Muscle layer of duodenum (tissue), 2 donors: ENCODE measurements around the gene P3H2.
"Not testable (repeated sequence)": the region's sequence is repeated elsewhere in the genome, so short reads cannot be mapped to it uniquely, and the experiment has no call there.

ENCODE experiments used
- H3K27ac ChIP-seq: one replicate; pipeline ENCODE4 v1.7.0; 2013; ENCODE audit warnings: mild to moderate bottlenecking, low read length
- H3K27me3 ChIP-seq: one replicate; pipeline ENCODE4 v1.7.0; 2013; ENCODE audit warnings: low read depth, mild to moderate bottlenecking, control low read depth, low read length
- H3K36me3 ChIP-seq, 2 donors: one replicate each; pipeline ENCODE4 v1.7.0; 2013; ENCODE audit warnings: low read length in 2 of 2, control low read depth in 1 of 2, mild to moderate bottlenecking in 1 of 2; ENCODE audit not compliant: insufficient read depth in 2 of 2, control insufficient read depth in 1 of 2
- H3K4me1 ChIP-seq, 2 donors: one replicate each; pipeline ENCODE4 v1.7.0; 2013; ENCODE audit warnings: low read length in 2 of 2, mild to moderate bottlenecking in 2 of 2, control low read depth in 1 of 2, moderate library complexity in 1 of 2; ENCODE audit not compliant: insufficient read depth in 2 of 2, control insufficient read depth in 1 of 2
- H3K4me3 ChIP-seq, 2 donors: one replicate each; pipeline ENCODE4 v1.7.0; 2013; ENCODE audit warnings: low read length in 2 of 2, low read depth in 1 of 2, mild to moderate bottlenecking in 1 of 2
- H3K9me3 ChIP-seq, 2 donors: one replicate each; pipeline ENCODE4 v1.7.0; 2013; ENCODE audit warnings: low read length in 2 of 2, control low read depth in 1 of 2, mild to moderate bottlenecking in 1 of 2; ENCODE audit not compliant: control insufficient read depth in 1 of 2
- donor health status: healthy.

P3H2 gene

GRCh38 chr3:189974359-189974758 lies 146.3 kb downstream of the P3H2 start:
- Histone ChIP-seq H3K9me3 (no peaks in the 10 kb centered on the region), H3K27me3 (no peaks in the 10 kb centered on the region), H3K36me3 (peaks cover 0 to 17% of the 10 kb centered on the region in 2 donors), H3K4me3 (no peak overlapping the region), H3K27ac (no peak overlapping the region), H3K4me1 (peaks cover 0 to 5% of the 10 kb centered on the region in 2 donors)

- Histone ChIP-seq H3K4me3 (no peak overlapping the region), H3K36me3 (peaks cover 0 to 29% of the 10 kb centered on the region in 2 donors), H3K4me1 (peaks cover 0 to 6% of the 10 kb centered on the region in 2 donors), H3K27ac (no peak overlapping the region), H3K27me3 (no peaks in the 10 kb centered on the region), H3K9me3 (no peaks in the 10 kb centered on the region)
Observed at GRCh38 chr3:189967254-189967865, 153.3 kb downstream of the P3H2 start.

- H3K27ac ChIP-seq: no peak overlapping the region
- H3K4me1 ChIP-seq: peaks cover 0 to 6% of the 10 kb centered on the region in 2 donors
- no peak overlapping the region for H3K4me3 ChIP-seq
- no peaks in the 10 kb centered on the region for H3K27me3 ChIP-seq
- no peaks in the 10 kb centered on the region for H3K9me3 ChIP-seq
- H3K36me3 ChIP-seq: peaks cover 0 to 24% of the 10 kb centered on the region in 2 donors
Observed at GRCh38 chr3:189966843-189967242, 153.9 kb downstream of the P3H2 start.

DNA sequence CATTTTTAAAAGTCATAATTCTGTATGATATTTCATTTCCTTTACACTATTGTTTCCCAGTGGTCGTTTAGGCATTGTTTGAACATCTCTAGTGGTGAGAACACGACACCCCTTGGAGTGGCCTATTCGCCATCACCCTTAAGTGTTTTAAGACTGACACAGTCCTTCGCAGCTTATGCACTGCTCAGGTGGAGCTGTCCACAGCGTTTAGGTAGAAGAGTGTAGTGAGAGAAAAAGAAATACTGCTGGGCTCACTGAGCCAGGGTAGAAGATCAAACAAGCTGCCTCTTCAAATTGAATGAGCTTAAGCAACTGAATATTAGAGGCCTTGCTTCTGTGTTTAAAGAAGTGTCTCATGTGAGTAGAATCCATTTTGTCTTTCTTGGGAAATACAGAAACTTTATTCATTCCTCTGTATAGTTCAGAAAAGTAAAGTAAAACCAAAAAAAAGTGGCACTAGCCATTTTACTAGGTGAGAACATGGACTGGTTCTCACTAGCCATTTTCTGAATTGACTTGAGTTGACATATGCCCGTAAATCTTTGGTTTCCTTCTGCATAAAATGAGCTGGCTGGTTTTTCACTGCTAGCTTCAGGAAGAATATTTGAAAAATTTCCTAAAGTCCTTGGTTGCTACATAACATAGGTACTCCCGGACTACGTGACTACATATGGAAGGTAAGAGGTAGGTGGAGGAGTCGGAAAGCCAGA lies 155.9 kb downstream of the P3H2 start:
- H3K4me1 ChIP-seq: peaks cover 0 to 8% of the 10 kb centered on the region in 2 donors
- no peak overlapping the region for H3K27ac ChIP-seq
- no peaks in the 10 kb centered on the region for H3K27me3 ChIP-seq
- peaks cover 0 to 13% of the 10 kb centered on the region in 2 donors for H3K36me3 ChIP-seq
- H3K4me3 ChIP-seq: no peak overlapping the region
- H3K9me3 ChIP-seq: no peaks in the 10 kb centered on the region

GRCh38 chr3:189962466-189962865 lies 158.2 kb downstream of the P3H2 start:
- Histone ChIP-seq H3K9me3 (no peaks in the 10 kb centered on the region), H3K36me3 (peaks cover 0 to 9% of the 10 kb centered on the region in 2 donors), H3K27ac (no peak overlapping the region), H3K4me1 (peaks cover 0 to 8% of the 10 kb centered on the region in 2 donors), H3K27me3 (no peaks in the 10 kb centered on the region), H3K4me3 (no peak overlapping the region)

DNA sequence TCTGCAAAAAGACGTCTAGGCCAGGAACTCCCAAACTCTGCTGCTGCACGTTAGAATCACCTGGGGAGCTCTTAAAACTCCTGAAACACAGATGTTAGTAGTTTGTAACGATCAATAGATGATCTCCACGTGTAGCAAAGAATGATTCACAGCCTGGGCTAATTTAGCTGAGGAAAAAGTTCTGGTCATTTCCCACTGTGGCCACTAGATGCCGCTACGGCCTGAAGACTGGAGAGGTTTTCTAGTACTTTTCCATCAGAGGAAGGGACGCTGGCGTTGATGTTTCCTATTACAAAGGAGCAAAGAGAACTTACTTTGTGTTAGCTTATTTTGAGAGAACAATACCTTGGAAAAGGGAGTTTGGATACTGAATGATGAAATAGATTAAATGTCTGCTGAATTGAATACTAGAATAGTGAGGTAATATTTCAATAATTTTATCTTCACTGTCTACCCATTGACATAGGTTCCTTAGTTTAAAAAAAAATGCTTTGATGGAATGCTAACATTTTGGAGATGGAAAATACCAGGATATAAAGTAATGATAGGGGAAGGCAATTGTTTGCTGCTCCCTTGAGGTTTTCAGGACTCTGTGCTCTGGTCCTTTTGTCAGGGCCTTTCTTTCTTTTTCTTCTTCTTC lies 159.1 kb downstream of the P3H2 start:
- Histone ChIP-seq H3K4me1 (peaks cover 0 to 3% of the 10 kb centered on the region in 2 donors), H3K27me3 (no peaks in the 10 kb centered on the region), H3K9me3 (no peaks in the 10 kb centered on the region), H3K27ac (no peak overlapping the region), H3K36me3 (peaks cover 0 to 13% of the 10 kb centered on the region in 2 donors), H3K4me3 (no peak overlapping the region)

DNA sequence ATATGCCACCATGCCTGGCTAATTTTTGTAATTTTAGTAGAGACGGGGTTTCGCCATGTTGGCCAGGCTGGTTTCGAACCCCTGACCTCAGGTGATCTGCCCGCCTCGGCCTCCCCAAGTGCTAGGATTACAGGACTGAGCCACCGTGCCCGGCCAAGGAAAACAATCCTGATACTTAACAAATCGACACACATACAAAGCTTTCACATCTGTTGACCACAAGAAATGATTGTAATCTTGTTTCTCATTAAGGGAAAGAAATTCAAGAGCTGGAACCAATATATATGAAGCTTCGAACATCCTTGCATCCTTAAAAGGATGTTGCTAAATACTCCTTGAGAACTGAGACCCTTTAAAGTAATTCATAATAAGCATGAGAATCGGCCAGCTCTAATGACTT lies 159.6 kb downstream of the P3H2 start:
- not testable (repeated sequence) for H3K4me1 ChIP-seq, H3K4me3 ChIP-seq, H3K9me3 ChIP-seq, H3K27ac ChIP-seq, H3K27me3 ChIP-seq
- H3K36me3 ChIP-seq: peaks cover 0 to 13% of the 10 kb centered on the region in 2 donors

- no peaks in the 10 kb centered on the region for H3K9me3 ChIP-seq
- no peaks in the 10 kb centered on the region for H3K27me3 ChIP-seq
- H3K4me3 ChIP-seq: no peak overlapping the region
- no peaks in the 10 kb centered on the region for H3K4me1 ChIP-seq
- no peak overlapping the region for H3K27ac ChIP-seq
- peaks cover 0 to 4% of the 10 kb centered on the region in 2 donors for H3K36me3 ChIP-seq
Observed at GRCh38 chr3:189954733-189955665, 165.7 kb downstream of the P3H2 start.

GRCh38 chr3:189953551-189953950 lies 167.1 kb downstream of the P3H2 start:
- Histone ChIP-seq H3K27me3 (no peaks in the 10 kb centered on the region), H3K36me3 (peaks cover 0 to 4% of the 10 kb centered on the region in 2 donors), H3K9me3 (no peaks in the 10 kb centered on the region), H3K27ac (no peak overlapping the region), H3K4me3 (no peak overlapping the region), H3K4me1 (no peaks in the 10 kb centered on the region)

DNA sequence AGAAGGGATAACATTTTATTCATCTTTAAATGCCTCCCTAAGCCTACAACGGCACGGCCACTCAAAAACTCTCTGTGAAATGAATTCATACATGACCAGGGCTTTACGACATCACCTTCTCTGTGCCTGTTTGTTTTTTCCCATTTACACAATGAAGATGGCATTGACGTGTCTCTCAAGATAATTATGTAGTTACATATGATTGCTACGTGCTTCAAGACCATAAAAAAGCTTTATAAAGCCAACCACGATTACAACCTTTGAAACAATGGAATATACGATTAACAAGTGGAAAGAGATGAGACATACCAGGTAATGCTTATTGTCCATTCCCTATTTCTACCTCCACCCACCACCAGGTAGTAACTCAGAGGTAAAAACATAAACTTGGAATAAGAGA lies 168.4 kb downstream of the P3H2 start:
- peaks cover 0 to 4% of the 10 kb centered on the region in 2 donors for H3K36me3 ChIP-seq

DNA sequence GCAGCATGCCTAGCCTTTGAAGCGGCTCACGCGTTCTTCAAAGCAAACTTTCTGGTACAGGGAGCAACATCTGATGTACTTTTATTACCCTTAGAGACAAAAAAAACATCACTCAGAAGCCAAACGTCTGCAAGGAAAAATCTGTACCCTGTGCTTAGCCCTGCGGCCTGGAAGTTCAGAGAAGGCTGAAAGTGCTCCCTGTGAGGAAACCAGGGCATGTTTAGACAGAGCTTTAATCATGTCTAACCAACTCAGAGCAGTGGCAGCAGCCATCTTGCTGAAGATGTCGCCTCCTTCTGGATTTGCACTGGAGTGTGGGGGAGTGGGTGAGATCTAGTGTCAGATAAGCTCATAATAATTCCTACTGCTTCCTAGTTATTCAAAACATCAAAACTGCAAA lies 170.4 kb downstream of the P3H2 start:
- H3K36me3 ChIP-seq: no peaks in the 10 kb centered on the region
- no peak overlapping the region for H3K27ac ChIP-seq
- H3K4me3 ChIP-seq: no peak overlapping the region
- no peaks in the 10 kb centered on the region for H3K4me1 ChIP-seq
- no peaks in the 10 kb centered on the region for H3K9me3 ChIP-seq
- no peaks in the 10 kb centered on the region for H3K27me3 ChIP-seq

More for the DNA sequence above, 168.4 kb downstream of the P3H2 start:
- H3K27me3 ChIP-seq: no peaks in the 10 kb centered on the region
- H3K4me1 ChIP-seq: no peaks in the 10 kb centered on the region
- H3K9me3 ChIP-seq: no peaks in the 10 kb centered on the region
- H3K4me3 ChIP-seq: no peak overlapping the region
- no peak overlapping the region for H3K27ac ChIP-seq
